Measurements from ENCODE around the gene ST6GALNAC3. TPM values are rescaled to one million over a fixed set of nuclear protein-coding genes. Genes with fewer than 3 reads are reported as not detected.

The ST6GALNAC3 gene
- total RNA-seq, 4 donors from 2014 or later, result 2.8 to 3.5 (median 3.4) TPM

- H3K27me3 ChIP-seq, result no peaks in the 10 kb centered on the region
- no peak overlapping the region for H3K4me3 ChIP-seq
- no peak for DNase-seq
- no peak for TF ChIP-seq CTCF (IDR thresholded peaks at IDR 0.05)
- TF ChIP-seq POLR2A (IDR thresholded peaks at IDR 0.05), result no peak
- H3K9me3 ChIP-seq, result no peaks in the 10 kb centered on the region
- H3K27ac ChIP-seq, result no peak overlapping the region
- H3K36me3 ChIP-seq, result no peaks in the 10 kb centered on the region
- H3K4me1 ChIP-seq, result no peaks in the 10 kb centered on the region
Measured at GRCh38 chr1:76257823-76258222, 183.3 kb downstream of the ST6GALNAC3 start.

DNA sequence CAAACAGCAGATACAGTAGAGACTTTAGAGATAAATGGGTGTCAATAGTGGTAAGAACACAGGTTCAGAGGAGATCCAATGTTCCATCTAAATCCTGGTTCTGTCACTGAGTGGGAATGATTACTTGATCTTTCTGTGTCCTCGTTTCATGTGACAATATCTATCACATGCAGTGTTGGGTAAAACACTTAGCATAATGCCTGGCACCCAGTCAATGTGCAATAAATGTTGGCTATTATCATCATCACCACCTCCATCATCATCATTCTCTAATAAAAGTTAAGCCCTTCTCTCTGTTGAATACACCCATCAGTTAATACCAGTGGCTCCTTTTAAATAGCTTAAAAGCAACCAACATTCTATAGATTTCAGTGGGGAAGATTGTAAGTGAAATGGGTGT, 184.7 kb downstream of the ST6GALNAC3 start:
- no peaks in the 10 kb centered on the region for H3K36me3 ChIP-seq
- no peak for DNase-seq
- no peaks in the 10 kb centered on the region for H3K27me3 ChIP-seq
- TF ChIP-seq POLR2A (IDR thresholded peaks at IDR 0.05) (no peak), CTCF (IDR thresholded peaks at IDR 0.05) (no peak)
- no peak overlapping the region for H3K4me3 ChIP-seq
- no peaks in the 10 kb centered on the region for H3K9me3 ChIP-seq
- no peaks in the 10 kb centered on the region for H3K4me1 ChIP-seq
- H3K27ac ChIP-seq, result no peak overlapping the region

- Histone ChIP-seq H3K27ac (no peak overlapping the region), H3K9me3 (no peaks in the 10 kb centered on the region), H3K27me3 (no peaks in the 10 kb centered on the region), H3K4me3 (no peak overlapping the region), H3K36me3 (no peaks in the 10 kb centered on the region), H3K4me1 (no peaks in the 10 kb centered on the region)
- no peak for DNase-seq
- TF ChIP-seq POLR2A (IDR thresholded peaks at IDR 0.05) (no peak), CTCF (IDR thresholded peaks at IDR 0.05) (no peak)
Measured at GRCh38 chr1:76260279-76260678, 185.7 kb downstream of the ST6GALNAC3 start.

DNA sequence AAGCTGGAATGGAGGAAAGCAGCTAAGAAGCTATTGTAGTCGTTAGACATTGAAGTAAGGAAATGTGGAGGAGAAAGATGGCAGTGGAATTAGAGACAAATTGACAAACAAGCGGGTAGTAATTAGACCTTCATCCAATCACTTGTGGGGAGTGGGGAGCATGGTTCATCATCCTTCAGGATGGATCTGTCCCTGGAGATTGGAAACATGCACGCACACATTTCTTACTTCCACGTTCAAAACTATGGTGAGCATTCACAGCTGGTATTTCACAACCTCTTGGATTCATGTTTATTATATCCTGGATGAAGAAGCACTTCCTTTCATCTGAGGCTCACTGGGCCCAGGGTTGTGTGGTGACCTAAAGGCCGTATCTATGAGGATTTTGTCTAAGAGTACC, 188.1 kb downstream of the ST6GALNAC3 start:
- Histone ChIP-seq H3K4me3 (no peak overlapping the region), H3K4me1 (no peaks in the 10 kb centered on the region), H3K36me3 (no peaks in the 10 kb centered on the region), H3K9me3 (no peaks in the 10 kb centered on the region), H3K27me3 (no peaks in the 10 kb centered on the region), H3K27ac (no peak overlapping the region)
- no peak for DNase-seq
- TF ChIP-seq CTCF (IDR thresholded peaks at IDR 0.05) (no peak), POLR2A (IDR thresholded peaks at IDR 0.05) (no peak)

DNA sequence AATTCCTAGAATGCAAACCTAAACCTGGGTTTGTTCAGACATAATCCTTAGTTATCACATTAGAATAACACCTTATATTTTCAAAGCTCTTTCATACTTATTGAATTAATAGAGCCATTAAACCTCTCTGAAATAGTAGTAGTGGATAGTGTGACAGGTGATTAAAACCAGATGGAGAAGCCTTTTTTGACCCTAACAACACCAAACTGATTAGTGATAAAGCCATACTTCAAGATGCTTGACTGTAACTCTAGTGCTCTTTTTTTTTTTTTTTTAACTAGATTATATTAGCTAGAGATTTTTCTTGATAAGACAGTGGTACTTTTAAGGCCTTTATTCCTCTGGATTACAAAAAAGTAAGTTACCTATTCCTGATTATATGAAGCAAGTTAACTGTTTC, 190.1 kb downstream of the ST6GALNAC3 start:
- Histone ChIP-seq H3K36me3 (no peaks in the 10 kb centered on the region), H3K27me3 (no peaks in the 10 kb centered on the region), H3K4me3 (no peak overlapping the region), H3K9me3 (no peaks in the 10 kb centered on the region), H3K27ac (no peak overlapping the region), H3K4me1 (no peaks in the 10 kb centered on the region)
- DNase-seq, result no peak
- TF ChIP-seq POLR2A (IDR thresholded peaks at IDR 0.05), result no peak
- no peak for TF ChIP-seq CTCF (IDR thresholded peaks at IDR 0.05)

DNA sequence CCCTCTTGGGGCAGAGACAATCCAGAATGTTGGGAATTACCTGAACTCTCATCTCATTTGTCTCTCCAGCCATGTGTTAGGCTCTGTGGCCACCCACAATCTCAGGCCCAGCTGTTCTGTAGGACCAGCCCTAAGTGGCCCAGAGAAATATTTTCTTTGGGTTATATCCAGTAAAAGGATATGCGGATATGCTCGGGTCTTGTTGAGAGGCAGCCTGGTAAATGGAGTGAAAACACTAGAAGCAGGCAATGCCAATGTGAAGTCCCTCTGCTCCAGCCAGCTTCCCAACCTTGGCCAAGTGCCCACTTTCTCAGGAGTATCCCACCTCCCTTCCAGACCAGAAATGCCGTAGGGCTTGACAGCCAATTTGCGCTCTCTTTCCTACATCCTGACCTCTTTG, 192.2 kb downstream of the ST6GALNAC3 start:
- Histone ChIP-seq H3K4me1 (no peaks in the 10 kb centered on the region), H3K4me3 (no peak overlapping the region), H3K9me3 (no peaks in the 10 kb centered on the region), H3K36me3 (no peaks in the 10 kb centered on the region), H3K27me3 (no peaks in the 10 kb centered on the region), H3K27ac (no peak overlapping the region)
- no peak for DNase-seq
- no peak for TF ChIP-seq POLR2A (IDR thresholded peaks at IDR 0.05)
- TF ChIP-seq CTCF (IDR thresholded peaks at IDR 0.05), result no peak
